H1 (cell line): ENCODE results near the gene SYT17. TPM values are rescaled to one million over a fixed set of nuclear protein-coding genes. Genes with fewer than 3 reads are reported as not detected.

Source experiments
- FOSL1 ChIP-seq: IDR thresholded peaks from 2 replicates; pipeline ENCODE4 v1.6.1; 2011; ENCODE audit warnings: mild to moderate bottlenecking, low read depth, low read length, moderate library complexity; ENCODE audit not compliant: insufficient read depth
- POLR2AphosphoS5 ChIP-seq: IDR thresholded peaks from 2 replicates; pipeline ENCODE4 v1.6.1; 2011; ENCODE audit warnings: low read depth, low read length
- SIX5 ChIP-seq: IDR thresholded peaks from 2 replicates; pipeline ENCODE4 v1.6.1; 2011; ENCODE audit warnings: mild to moderate bottlenecking, low read depth, low read length
- polyA plus RNA-seq, 7 experiments: library from polyadenylated mRNA; depleted of rRNA in 3 of 7; stranded (reverse) in 5 of 7; unstranded in 2 of 7; fragments of >200 nt in 5 of 7; fragments of 200-250 nt in 2 of 7; gene quantifications; 1 replicate in 5 of 7; 2 replicates in 1 of 7; 4 replicates in 1 of 7; pipeline versions ENCODE4 v1.2.1 to v1.2.3, GENCODE V29; 2011 to 2013; ENCODE audit warnings: missing spikeins in 2 of 7, mixed read lengths in 2 of 7
- total RNA-seq: library from RNA; stranded (reverse); fragmentation: NEBNext Ultra II Directional; extraction: Animal tissue kit (Norgen Biotek cat#: 25700); gene quantifications from 2 replicates; pipeline ENCODE4 v1.2.1, GENCODE V29; 2021

Gene SYT17
- total and polyA plus RNA-seq, 2 of the 8 experiments (the other 6 are each of a cell fraction or from before 2014, with no cell fraction given): 5.8 to 18.1 TPM

DNA sequence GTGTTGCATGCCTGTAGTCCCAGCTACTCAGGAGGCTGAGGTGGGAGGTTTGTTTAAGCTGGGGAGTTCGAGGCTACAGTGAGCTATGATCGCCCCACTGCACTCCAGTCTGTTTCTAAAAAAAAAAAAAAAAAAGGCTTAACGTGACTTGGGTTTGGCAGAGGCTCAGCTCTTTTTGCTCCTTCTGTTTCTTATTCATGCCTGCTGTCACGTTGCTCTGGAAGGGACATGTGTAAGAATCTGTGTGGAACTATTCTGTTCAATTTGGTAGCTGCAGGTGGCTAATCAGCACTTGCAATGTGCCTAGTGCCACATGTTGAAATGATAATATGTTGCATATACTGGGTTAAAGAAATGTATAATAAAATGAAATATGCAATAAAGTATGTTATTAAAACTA is 20.9 kb upstream of the SYT17 start (continued):
- TF ChIP-seq FOSL1: no peak
- TF ChIP-seq POLR2AphosphoS5: no peak
- TF ChIP-seq SIX5: no peak
